Erythroblast (primary cell): Measurements from ENCODE around the gene MINDY4.
A peak's percentile ranks its signal among the peaks of the same experiment; 100 is the strongest.

ENCODE experiments used
- DNase-seq, 2 experiments: peaks; one replicate each; lab custom pipeline; 2025; lab: John Stamatoyannopoulos, UW
- GATA1 ChIP-seq: IDR thresholded peaks from 2 replicates; pipeline ENCODE4 v1.6.1; 2011; ENCODE audit warnings: low read depth, mild to moderate bottlenecking, control low read depth, low read length, moderate library complexity
- POLR2A ChIP-seq: IDR thresholded peaks from 2 replicates; pipeline ENCODE4 v1.6.1; 2011; ENCODE audit warnings: mild to moderate bottlenecking, low read length

The MINDY4 gene

GRCh38 chr7:30750683-30751650, 20.2 kb upstream of the MINDY4 start:
- TF ChIP-seq POLR2A = no peak
- no peak for TF ChIP-seq GATA1
- no peak for DNase-seq

GRCh38 chr7:30751696-30752273, 19.4 kb upstream of the MINDY4 start, which contains the start of gene INMT:
TSS of gene INMT (plus strand) at chr7:30752135. CDS start at chr7:30752151, 16 bp downstream.
- DNase-seq = no peak
- TF ChIP-seq GATA1 (no peak), POLR2A (no peak)

GRCh38 chr7:30752484-30752883, 18.7 kb upstream of the MINDY4 start:
- TF ChIP-seq GATA1 (no peak), POLR2A (no peak)
- no peak for DNase-seq

GRCh38 chr7:30752979-30753378, 18.2 kb upstream of the MINDY4 start:
- TF ChIP-seq GATA1 (no peak), POLR2A (no peak)
- no peak for DNase-seq

GRCh38 chr7:30754315-30754877, 16.8 kb upstream of the MINDY4 start:
- TF ChIP-seq POLR2A = no peak
- TF ChIP-seq GATA1 = no peak
- DNase-seq = no peak

GRCh38 chr7:30755384-30756154, 15.6 kb upstream of the MINDY4 start:
- no peak for DNase-seq
- no peak for TF ChIP-seq POLR2A
- no peak for TF ChIP-seq GATA1

GRCh38 chr7:30757342-30757692, 13.9 kb upstream of the MINDY4 start:
- no peak for TF ChIP-seq GATA1
- no peak for TF ChIP-seq POLR2A
- no peak for DNase-seq

GRCh38 chr7:30760514-30761213, 10.6 kb upstream of the MINDY4 start:
- DNase-seq = no peak
- TF ChIP-seq GATA1 = no peak
- TF ChIP-seq POLR2A = no peak

GRCh38 chr7:30761214-30762156, 9.7 kb upstream of the MINDY4 start:
- peak; percentile 85 to 91 for DNase-seq
- TF ChIP-seq GATA1 (peak; percentile 72), POLR2A (peak; percentile 50)

GRCh38 chr7:30764030-30764975, 6.9 kb upstream of the MINDY4 start:
- TF ChIP-seq GATA1 = no peak
- no peak for TF ChIP-seq POLR2A
- DNase-seq = peak; percentile 8 to 18

- no peak for DNase-seq
- TF ChIP-seq GATA1 = no peak
- TF ChIP-seq POLR2A = no peak
Observed at GRCh38 chr7:30765408-30765807, 5.8 kb upstream of the MINDY4 start.

- DNase-seq = no peak
- TF ChIP-seq POLR2A (no peak), GATA1 (no peak)
Observed at GRCh38 chr7:30770845-30771173, 408 bp upstream of the MINDY4 start.
